GM21526 (cell line): ENCODE measurements around the gene ABCC9.

Source experiments
- ATAC-seq: cut with Tn5 transposase; IDR thresholded peaks from one replicate; pipeline ENCODE4 v1.9.1; 2021; ENCODE audit warnings: moderate library complexity; ENCODE audit not compliant: unreplicated experiment, low FRiP score

The ABCC9 gene

DNA sequence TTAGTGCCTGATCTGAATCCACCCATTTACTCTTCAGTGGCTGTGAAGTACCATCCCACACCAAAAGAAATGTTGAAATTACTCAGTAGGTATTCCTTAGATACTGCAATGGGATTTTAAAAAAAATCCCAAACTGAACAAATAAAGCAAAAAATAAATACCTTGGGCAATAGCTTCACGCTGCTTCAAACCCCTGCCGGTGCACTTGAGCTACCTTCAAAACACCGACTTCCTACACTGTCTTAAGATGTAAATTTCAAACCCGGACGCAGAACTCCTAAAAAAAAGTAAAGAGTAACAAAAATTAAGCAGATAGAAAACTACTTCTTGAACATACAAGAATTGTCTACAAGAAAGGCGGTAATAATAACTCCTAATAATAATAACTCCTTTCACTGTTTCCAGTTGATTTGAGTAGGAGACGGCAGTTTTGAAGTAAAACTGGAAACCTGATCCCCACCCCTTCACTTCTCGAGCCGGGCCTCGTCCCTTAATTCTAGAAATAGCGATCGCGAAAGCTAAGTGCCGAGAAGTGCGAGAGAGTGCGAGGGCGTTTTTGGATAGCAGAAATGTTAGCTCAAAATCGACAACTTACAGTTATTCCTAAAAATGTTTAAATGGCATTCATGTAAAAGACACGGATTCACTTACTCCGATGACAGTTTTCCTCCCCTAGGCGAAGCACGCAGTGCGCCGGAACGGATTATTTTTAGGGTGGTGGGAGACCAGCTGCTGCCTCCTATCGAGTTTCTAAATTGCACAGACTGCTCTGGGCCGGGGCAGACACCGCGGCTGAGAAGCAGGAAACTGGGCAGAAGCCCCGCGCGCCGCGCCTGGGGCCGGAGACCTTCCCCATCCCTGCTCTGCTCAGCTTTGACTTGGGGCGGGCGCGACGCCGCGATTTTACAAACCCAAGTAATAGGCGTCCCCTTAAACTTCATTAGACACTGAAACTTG is at the start of gene ABCC9:
Gene ABCC9, minus strand, starts transcription at position 878 of the 957 bp plus-strand sequence. CDS start 4,752 bp downstream, outside the sequence.
- ATAC-seq: no peak

DNA sequence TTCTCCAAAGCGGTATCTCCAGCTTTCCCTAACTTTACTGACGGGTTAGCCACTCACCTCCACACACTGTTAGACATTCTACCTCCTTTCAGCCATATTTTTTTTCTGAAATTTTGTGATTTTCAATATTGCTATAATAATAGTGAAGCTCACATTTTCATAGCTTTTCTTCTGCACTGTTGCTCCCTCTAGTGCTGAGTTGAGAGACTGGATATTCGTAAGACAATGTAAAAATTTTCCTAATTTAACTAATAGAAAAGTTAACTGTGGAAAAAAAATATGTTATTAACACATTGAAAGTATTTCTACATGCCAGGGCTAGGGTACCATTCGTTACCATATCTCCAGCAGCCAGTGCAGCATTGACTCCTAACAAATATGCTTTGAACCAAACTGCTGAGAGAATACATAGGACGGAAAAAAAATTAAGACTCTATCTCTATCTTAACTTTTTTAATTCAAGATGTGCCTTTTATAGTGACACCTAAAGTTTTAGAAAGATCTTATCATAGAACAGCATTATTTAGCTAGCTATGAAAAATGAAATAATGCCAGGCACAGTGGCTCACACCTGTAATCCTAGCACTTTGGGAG is 48.7 kb upstream of the ABCC9 start:
- no peak for ATAC-seq

DNA sequence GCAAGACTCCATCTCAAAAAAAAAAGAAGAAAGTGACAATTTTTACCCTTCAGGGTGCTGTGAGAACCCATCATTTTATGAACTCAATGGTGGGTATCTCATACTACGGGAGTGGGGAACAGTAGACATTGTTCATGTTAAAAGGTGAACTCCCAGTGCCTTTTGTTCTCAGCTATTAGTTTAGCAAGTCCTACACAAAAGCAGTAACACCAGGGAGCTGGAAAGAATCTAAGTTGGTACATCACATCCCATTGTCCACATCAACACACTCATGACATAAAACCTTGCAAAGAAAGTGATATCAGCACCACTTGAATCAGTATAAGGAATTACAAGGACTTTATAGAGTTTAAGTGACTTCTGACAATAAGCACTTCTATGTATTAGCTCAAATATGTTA is 47.4 kb upstream of the ABCC9 start:
- no peak for ATAC-seq

DNA sequence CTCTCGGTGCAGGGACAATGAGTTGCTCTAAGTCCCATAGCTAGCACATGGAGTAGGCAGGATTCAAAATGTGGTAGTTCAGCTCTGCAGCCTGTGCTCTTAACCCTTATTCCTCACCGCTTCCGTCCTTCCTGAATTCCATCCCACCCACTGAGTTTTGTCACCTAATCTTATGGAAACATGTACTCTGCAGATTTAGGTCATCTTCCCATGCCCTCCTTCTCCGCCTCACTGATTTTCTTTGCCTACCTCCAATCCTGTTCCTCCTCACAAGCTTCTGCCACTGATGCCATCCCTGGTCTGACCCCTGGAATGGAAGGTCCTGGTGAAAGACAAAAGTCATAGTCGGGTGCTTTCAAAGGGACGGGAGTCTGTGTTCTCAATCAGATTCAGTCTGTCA is 46.5 kb upstream of the ABCC9 start:
- ATAC-seq: no peak

DNA sequence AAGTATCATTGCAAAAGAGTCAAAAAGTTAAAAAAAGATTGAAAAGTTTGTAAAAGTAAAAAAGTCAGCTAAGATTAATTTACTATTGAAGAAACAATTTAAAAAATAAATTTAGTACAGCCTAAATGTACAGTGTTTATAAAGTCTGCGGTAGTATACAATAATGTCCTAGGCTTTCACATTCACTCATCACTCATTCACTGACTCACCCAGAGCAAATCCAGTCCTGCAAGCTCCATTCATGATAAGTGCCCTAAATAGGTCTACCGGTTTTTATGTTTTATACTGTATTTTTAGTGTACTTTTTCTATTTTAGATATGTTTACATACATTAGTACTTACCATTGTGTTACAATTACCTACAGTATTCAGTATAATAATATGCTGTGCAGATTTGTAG is 43.9 kb upstream of the ABCC9 start:
- ATAC-seq: no peak

DNA sequence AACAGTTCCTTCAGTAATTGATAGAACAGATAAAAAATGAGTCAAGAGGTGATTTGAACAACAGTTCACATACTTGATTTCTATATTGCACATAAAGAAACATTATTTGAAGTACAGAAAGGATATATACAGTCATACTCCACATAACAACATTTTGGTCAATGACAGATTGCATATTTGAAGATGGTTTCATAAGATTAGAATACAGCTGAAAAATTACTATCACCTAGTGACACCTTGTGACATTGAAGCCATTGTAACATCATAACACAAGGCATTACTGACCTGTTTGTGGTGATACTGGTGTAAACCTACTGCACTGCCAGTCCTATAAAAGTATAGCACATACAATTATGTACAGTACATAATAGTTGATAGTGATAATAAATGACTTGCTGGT is 43.1 kb upstream of the ABCC9 start:
- no peak for ATAC-seq

DNA sequence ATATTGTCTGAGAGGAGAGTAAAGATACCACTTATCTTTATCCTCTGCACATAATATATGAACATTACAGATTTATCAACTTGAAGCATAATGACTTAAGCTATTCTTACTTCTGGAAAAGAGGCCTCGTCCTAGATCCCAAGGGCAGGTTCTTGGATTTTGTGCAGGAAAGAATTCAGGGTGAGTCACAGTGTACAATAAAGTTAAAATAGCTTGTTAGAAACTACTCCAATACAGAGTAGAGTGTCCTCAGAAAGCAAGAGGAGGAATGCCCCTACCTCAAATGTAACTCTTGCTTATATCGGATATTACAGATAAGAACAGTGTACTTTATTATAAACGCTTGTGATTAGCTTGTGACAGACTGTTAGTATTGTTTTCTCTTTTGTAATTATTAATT is 41.9 kb upstream of the ABCC9 start:
- ATAC-seq: no peak

DNA sequence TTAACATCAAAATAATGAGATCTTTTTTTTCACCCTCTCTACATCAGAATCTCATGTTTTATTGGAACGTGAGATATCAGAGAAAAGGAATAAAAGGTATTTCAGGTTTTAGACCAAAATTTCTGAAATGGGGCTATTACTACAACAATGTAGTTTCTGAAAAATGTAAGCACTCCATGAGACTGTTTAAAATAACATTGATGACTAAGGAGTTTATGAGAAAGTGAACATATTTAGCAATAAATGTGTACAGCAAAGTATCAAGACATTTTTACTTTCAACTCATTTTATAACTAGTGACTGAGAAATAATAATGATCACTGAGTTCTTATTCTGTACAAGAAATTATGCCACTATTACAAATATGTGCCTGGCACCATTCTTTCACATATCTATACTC is 39.3 kb upstream of the ABCC9 start:
- ATAC-seq: no peak

DNA sequence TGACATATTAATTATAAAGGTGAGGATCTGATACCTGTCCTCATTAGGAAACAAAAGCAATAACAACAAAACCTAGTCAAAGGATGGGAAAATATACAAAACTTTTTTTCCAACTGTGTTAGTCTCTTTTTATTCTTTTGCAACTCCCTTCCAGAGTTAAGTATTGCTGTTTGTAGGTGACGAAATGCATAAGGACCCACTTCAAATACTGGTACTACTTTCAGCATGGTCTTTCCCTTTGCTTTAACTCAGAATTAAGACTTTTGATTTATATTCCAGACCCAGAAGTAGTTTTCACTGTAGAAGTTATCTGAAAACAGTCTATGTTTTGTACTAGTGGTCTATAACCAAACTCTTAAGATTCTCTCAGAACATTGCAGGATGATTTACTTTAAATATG is 34.1 kb upstream of the ABCC9 start:
- ATAC-seq: no peak

DNA sequence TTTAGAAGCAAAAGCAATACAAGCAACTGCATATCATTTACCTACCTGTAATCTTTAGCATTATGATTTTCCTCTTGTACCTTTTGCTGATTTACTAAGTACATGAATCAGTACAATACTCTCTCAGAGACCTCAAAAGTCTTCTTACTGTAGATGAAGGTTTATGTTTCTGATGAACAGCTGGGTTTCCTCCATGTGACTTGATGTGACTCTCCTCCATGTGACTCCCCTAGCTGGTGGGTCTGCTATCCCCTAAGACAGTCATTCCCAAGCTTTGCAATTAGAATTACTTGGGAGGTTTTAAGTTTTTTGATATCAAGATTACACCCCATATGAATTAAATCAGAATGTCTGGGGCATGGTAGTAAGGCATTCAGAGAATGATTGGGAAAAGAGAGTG is 32.0 kb upstream of the ABCC9 start:
- no peak for ATAC-seq

DNA sequence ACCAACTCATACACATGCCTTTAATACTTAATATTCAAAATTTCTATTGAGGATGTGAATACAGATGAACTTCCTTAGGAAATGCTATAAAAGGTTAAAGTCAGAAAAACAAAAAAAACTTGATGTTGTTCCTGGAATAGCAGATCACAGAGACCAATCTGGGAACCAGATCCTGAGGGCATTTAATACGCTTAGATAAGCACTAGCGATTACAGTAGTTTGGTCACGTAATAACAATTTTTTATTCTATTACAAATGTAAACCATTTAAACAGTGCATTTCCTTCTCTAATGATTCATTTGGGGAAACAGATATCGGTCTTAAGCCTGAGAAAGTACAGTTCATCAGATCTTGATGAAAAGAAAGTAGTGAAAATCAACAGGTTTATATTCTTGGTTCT is 30.8 kb upstream of the ABCC9 start:
- no peak for ATAC-seq

DNA sequence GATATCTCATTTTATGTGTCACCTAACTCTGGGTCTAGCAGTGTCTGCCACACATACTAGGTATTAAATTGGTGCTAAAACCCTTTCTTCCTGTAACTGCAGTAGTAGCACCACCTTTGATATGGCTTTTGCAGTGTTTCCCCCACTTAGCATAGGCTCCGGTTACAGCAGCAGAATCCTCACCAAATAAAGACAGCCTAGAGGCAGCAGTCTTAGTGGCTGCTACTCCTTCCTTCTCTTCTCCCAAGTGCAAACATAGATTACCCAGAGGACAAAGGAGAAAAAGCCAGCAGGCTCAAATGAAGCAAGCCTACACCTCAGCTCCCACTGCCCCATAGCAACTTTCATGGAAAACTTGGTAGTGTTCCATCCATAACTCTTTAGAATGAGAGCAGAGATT is 30.1 kb upstream of the ABCC9 start:
- ATAC-seq: no peak

DNA sequence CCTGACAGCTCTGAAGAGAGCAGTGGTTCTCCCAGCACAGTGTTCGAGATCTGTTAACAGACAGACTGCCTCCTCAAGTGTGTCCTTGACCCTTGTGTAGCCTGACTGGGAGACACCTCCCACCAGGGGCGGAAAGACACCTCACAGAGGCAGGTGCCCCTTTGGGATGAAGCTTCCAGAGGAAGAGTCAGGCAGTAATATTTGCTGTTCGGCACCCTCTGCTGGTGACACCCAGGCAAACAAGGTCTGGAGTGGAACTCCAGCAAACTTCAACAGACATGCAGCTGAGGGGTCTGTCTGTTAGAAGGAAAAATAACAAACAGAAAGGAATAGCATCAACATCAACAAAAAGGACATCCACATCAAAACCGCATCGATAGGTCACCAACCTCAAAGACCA is 21.6 kb upstream of the ABCC9 start:
- ATAC-seq: no peak

DNA sequence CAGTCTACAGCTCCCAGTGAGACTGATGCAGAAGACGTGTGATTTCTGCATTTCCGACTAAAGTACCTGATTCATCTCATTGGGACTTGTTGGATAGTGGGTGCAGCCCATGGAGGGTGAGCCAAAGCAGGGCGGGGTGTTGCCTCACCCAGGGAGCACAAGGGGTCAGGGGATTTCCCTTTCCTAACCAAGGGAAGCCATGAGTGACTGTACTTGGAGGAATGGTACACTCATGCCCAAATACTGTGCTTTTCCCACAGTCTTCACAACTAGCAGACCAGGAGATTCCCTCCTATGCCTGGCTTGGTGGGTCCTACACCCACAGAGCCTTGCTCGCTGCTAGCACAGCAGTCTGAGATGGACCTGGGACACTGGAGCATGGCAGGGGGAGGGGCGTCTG is 21.0 kb upstream of the ABCC9 start:
- ATAC-seq: no peak

DNA sequence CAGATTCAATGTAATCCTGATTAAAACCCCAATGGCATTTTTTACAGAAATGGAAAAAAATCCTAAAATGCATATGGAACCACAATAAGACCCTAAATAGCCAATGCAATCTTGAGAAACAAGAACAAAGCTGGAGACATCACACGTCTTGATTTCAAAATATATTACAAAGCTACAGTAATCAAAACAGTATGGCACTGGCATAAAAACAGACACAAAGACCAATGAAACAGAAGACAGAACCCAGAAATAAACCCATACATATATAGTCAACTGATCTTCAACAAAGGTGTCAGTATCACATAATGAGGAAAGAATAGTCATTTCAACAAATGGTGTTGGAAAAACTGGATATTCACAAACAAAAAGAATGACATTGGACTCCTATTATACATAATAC is 9.4 kb upstream of the ABCC9 start:
- ATAC-seq: no peak

DNA sequence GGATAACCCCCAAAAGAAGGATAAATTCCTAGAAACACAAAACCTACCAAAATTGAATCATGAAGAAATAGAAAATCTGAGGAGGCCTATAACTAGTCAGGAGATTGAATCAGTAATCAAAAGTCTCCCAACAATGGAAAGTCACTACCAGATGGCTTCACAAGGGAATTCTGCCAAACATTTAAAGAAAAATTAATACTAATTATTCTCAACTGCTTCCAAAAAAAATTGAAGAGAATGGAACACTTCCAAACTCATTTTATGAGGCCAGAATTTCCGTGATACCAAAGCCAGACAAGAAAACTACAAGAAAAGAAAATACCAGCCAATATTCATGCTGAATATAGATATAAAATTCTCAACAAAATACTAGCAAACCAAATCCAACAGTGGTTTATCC is 7.8 kb upstream of the ABCC9 start:
- ATAC-seq: no peak

DNA sequence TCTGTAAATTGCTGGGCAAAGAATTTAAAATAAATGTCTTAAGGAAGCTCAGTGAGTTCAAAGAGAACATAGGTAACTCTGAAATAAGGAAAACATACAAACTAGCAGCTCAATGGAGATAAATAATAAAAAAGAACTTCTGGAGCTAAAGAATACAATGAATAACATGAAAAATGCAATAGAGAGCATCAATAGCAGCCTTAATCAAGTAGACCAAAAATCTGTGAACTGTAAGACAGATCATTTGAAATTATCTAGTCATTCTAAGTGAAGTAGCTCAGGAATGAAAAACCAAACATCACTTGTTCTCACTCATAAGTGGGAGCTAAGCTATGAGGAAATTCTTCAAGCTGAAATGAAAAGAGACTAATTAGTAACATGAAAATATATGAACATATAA is 5.8 kb upstream of the ABCC9 start:
- ATAC-seq: no peak

DNA sequence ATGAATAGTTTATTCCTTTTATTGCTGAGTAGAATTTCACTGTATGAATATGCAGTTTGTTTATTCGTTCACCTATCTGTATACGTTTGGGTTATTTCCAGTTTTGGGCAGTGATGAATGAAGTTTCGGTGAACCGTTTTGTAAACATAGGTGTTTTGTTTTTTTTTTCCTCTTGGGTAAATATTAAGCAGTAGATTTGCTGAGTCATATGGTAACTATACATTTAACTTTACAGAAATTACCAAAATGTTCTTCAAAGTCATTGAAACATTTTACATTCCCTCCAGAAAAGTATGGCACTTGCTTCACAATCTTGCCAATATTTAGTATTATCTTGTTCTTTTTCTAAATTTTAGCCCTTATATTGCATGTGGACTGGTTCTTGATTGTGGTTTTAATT is 3.8 kb upstream of the ABCC9 start:
- ATAC-seq: no peak

DNA sequence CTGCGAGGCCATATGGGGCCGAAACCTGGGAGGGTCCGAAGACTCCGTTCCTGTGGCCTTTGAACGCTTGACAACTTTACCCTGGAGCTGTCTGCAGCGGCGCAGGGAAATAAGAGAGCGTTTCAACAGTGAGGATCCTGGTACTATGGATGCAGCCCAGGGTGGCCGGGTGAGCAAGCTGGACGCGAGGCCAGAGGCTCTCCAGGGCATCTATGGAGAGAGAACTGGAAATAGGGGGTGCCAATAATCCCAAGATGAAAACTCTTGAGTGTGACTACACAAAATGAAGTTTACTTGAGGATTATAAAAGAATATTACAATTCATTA is 1.1 kb upstream of the ABCC9 start:
- no peak for ATAC-seq

DNA sequence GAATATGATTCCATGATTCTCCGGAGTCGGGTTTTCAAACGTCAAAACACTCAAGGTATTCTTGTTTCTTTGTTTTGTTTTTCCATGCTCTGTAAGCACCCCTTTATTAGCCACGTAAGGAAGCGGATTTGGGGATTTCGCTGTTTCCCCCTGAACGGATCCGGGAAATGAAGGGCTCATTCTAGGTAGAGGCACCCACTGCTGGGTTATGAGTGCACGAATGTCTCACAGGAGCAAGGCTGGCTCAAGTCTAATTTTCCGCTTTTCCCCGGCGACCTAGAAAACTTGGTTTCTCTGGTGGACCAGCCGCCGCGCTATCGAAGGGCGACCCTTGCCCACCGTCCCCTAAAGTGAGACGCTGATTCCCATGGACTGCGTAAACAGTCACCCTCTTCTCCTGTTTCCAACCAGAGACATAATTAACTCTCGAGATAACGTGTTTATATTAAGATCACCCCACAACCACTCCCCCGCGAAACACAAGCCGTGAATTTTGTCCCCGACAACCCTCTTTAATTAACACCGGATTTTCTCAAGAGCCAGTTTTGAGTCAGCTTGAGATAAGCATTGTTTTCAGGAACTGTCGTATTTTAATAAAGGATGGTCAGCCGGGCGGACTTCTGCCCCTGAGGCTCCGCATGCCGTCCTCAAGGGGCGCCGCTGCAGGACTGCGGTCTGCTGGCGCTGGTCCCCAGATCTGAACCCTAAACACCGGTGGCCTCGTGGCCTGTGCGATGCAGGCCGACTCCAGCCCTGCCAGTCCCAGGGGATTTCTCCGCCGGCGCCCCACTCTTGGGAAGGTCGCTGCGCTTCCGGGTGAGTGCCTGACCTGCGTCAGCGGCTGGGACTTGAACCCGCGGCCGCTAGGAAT is 515 bp upstream of the ABCC9 start:
- no peak for ATAC-seq

DNA sequence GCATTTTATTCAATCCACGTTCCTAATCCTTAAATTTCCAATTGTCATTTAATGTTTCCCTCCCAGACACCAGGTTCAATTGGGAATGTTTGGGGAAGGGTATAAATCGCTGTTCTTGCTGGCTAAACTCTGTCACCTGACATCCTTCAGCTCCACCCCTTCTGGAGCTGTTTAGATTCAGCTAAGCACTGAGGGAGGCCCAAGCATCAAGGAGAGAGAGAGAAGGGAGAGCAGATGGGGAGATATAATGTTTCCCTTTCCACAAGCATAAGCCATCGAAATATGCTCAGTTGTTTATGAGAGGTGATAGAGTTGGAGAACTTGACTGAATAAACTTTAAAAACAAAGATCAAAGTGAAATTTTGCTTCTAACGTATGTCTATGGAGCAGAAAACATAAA is 1.8 kb downstream of the ABCC9 start:
- no peak for ATAC-seq
